GM19324 (cell line): Measurements from ENCODE around the gene TRIM41.

Experiments
- ATAC-seq: cut with Tn5 transposase; IDR thresholded peaks from one replicate; pipeline ENCODE4 v1.9.1; 2021; ENCODE audit warnings: mild to moderate bottlenecking, moderate library complexity; ENCODE audit not compliant: unreplicated experiment, low FRiP score

TRIM41 gene

GRCh38 chr5:181229996-181230395 lies 6.9 kb downstream of the TRIM41 start:
- ATAC-seq: no peak

DNA sequence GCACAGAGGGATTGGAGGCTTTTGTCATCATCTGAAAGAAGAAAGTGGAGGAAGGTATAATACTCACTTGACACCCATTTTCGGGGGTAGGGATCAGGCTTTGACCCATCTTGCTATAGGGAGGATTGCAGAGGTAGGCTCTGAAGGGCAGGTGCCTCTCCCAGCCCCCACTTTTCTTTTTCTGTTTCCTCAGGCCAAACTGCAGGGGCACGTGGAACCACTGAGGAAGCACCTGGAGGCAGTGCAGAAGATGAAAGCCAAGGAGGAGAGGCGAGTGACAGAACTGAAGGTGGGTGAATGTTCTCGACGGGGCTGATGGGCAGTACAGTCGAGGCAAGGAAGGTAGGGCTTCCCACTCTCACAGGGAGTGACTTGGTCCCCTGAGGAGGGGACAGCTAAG lies 7.5 kb downstream of the TRIM41 start:
- no peak for ATAC-seq

- ATAC-seq: no peak
These were observed 8.4 kb downstream of the TRIM41 start for GRCh38 chr5:181231432-181231831.

- ATAC-seq: no peak
These were observed 9.5 kb downstream of the TRIM41 start for GRCh38 chr5:181232593-181232992.

DNA sequence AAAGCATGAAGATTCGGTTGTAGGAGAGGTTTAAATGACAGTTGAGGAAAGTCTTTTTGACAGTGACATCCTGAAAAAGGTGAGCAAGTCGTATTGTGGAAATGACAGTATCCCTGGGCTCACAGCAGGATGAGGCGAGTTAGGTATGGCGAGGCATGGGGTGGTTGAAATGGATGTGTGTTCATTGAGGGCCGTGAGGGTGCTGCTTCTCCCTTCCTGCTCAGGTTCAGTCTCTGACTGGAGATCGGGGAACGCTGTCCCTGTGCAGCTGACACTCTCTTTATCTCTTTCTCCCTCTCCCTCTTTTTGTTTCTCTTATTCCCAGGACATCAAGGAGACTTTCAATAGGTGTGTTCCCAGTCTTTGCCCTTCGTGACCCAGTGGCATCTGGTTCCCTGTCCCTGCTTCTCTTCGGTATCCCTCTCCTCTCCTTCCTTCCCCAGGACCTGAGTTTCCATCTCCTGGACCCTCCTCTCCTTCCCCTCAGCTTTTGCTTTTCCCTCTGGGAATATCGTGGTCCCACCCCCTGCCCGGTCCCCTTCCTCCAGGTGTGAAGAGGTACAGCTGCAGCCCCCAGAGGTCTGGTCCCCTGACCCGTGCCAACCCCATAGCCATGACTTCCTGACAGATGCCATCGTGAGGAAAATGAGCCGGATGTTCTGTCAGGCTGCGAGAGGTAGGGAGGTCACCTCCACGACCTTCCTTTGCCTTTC lies 10.2 kb downstream of the TRIM41 start:
- ATAC-seq: no peak

DNA sequence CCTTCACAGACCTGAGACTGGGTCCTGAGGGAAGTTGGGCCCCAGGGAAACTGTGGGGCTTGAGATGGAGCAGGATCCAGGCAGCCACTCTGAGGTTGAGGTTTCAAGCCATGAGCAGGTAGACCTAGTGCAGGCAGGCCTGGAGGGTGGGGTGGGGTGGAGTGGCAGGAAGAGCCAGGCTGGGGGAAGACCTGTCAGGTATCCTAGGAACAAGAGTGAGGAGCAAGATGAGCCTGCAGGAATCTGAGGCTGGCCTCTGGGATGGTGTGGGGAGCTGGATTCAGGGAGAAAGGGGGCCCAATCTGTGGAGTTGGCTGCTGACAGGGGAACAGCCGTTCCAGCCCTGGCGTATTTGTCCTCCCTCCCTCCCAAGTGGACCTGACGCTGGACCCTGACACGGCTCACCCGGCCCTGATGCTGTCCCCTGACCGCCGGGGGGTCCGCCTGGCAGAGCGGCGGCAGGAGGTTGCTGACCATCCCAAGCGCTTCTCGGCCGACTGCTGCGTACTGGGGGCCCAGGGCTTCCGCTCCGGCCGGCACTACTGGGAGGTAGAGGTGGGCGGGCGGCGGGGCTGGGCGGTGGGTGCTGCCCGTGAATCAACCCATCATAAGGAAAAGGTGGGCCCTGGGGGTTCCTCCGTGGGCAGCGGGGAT lies 10.8 kb downstream of the TRIM41 start:
- no peak for ATAC-seq

GRCh38 chr5:181234455-181235306 lies 11.6 kb downstream of the TRIM41 start:
- ATAC-seq: no peak

- no peak for ATAC-seq
These were observed 12.2 kb downstream of the TRIM41 start for GRCh38 chr5:181235323-181235688.

GRCh38 chr5:181235689-181236366 lies 12.7 kb downstream of the TRIM41 start:
- ATAC-seq: no peak

DNA sequence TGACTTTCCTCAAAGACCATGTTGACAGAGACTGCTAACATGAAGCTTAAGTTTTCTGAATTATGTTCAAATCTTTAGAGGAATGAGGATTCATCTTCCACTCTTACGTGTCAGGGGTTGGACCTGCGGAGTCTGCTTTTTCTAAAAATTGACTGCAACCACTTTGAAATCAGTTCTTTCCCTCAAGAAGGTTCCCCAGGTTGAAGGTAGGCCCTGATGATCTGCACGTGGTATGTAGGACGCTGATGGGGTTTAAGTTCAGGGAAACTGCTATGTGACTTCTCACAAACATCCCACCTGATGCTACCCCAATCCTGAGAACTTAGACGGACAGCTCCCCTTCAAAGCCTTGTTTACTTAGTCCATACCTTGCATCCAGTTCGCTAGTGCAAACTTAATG lies 13.4 kb downstream of the TRIM41 start:
- ATAC-seq: no peak

GRCh38 chr5:181236954-181237641 lies 14.0 kb downstream of the TRIM41 start:
- ATAC-seq: no peak

- ATAC-seq: no peak
These were observed 14.8 kb downstream of the TRIM41 start for GRCh38 chr5:181237729-181238385.

- ATAC-seq: no peak
These were observed 16.1 kb downstream of the TRIM41 start for GRCh38 chr5:181239062-181239663.

DNA sequence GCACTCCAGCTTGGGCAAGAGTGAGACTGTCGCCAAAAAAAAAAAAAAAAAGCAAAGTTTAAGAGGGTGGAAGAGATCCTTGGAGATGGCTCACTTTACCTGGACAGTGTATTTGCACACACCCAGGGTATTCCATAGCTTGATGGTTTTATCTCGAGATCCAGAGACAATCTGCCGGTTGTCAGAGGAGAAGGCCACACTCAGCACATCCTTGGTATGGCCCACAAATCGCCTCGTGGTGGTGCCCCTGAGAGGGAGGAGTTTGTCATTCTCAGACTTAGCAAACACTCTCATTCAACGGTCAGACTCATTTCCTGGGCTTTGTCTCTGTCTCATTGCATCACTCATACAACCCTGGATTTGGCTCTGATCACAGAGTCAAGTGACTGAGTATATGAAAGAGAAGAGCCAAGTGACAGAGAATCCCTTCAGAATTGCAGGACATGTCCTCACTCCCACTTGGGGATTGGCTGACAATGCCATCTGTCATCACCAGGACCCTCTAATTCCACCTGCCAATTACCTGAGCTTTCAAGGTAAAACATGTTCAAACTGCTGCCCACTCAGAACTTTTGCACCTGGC lies 18.4 kb downstream of the TRIM41 start:
- ATAC-seq: no peak

DNA sequence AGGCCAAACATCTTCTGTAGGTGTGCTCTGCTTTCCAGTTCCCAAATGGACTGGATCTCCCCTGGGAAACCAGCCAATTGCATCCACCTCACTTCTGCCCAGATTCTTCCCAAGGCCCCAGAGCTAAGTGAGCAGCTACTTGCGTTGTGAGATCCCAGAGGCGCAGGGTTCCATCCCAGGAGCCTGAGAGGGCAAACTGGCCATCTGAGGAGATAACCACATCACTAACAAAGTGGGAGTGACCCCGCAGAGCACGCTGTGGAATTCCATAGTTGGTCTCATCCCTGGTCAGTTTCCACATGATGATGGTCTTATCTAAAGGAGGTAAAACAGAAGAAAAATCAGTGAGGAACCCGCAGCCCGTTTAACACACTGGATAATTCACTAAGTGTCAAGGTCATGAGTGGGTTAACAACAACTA lies 19.0 kb downstream of the TRIM41 start:
- no peak for ATAC-seq

GRCh38 chr5:181243018-181243563 lies 20.0 kb downstream of the TRIM41 start:
- ATAC-seq: no peak

DNA sequence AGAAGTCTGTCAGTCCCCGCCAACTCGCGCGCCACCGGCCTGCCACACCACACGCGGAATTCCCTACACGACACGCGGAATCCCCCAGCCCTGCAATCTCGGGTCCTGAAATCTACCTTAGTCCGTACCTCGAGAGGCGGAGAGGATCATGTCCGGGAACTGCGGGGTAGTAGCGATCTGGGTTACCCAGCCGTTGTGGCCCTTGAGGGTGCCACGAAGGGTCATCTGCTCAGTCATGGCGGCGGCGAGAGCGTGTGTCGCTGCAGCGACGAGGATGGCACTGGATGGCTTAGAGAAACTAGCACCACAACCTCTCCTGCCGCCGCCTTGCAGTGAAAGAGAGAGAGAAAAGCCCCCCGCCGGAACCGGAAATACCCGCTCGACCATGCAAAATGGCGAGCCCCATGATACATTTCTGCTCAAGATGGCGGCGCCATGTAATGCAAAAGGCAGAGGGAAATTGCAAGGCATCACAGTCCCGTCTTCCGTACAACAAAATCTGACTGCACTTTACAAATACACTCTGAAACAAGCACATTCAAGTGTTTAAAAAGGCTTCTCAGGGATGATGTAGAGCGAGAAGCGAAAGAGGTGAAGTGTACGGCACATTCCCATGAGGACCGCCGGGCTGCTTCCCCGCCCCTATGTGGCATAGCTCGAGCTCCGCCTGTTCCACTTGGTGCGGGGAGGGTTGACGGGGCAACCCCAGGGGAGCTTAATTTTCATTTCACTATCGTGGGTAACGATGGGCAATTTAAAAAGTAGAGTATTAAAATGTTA lies 20.7 kb downstream of the TRIM41 start, which contains the start of gene RACK1:
Gene RACK1 (minus strand): TSS at position 343 of the 780 bp plus-strand sequence. CDS start 106 bp downstream, at position 237.
- ATAC-seq: peak; percentile 68
